HepG2 (cell line): ENCODE results near the gene LYSMD3. TPM values are rescaled to one million over a fixed set of nuclear protein-coding genes. Genes with fewer than 3 reads are reported as not detected.
A peak's percentile ranks its signal among the peaks of the same experiment; 100 is the strongest.

Experiments used
- ATAC-seq: fragments of 200-7000 bp; cut with Tn5 transposase; 3 replicates; pipeline ENCODE4 v1.9.1; 2020; ENCODE audit warnings: mild to moderate bottlenecking, moderate library complexity
- BruUV-seq: library from RNA; stranded (reverse); fragments of 400-500 nt; replicated peaks from 2 replicates; lab custom pipeline; 2021; lab: Mats Ljungman, UMichigan
- CTCF ChIA-PET: fragments of 300-600 bp; formaldehyde crosslinking; extraction: SDS; loops from one replicate; lab custom pipeline; 2021; ENCODE audit warnings: low total read pairs, inconsistent platforms, low intra/inter-chr PET ratio; lab: Yijun Ruan, JAX
- POLR2A ChIA-PET: fragments of 350-600 bp; sonication (Branson Sonifier 250); formaldehyde crosslinking; loops from one replicate; lab custom pipeline; 2020; ENCODE audit warnings: antibody characterized with exemption, inconsistent platforms; lab: Yijun Ruan, JAX
- DNase-seq: peaks from one replicate; pipeline ENCODE4 v3.0.0-alpha.2; 2015; ENCODE audit warnings: low spot score
- FAIRE-seq: peaks from 3 replicates; lab custom pipeline; 2011; peaks lifted over from hg19 to GRCh38; lab: Jason Lieb, UNC
- H2AFZ ChIP-seq: one replicate; pipeline ENCODE4 v1.6.1; 2011; ENCODE audit warnings: low read length, inconsistent platforms
- H3K27ac ChIP-seq: fragments of 300-600 bp; 3 replicates; pipeline ENCODE4 v1.8.0; 2011; ENCODE audit warnings: mixed run types, mild to moderate bottlenecking, mixed read lengths, low read length, inconsistent platforms; ENCODE audit not compliant: insufficient read depth; ENCODE audit errors: extremely low read length
- H3K27me3 ChIP-seq, 2 experiments: fragments of 200-600 bp in 1 of 2; 2 replicates in 1 of 2; 3 replicates in 1 of 2; pipeline versions ENCODE4 v1.6.0 to v1.8.0; 2011; ENCODE audit warnings: low read length in 2 of 2, mild to moderate bottlenecking in 2 of 2, moderate library complexity in 2 of 2, inconsistent platforms in 1 of 2; ENCODE audit not compliant: insufficient read depth in 2 of 2, control insufficient read depth in 1 of 2
- H3K36me3 ChIP-seq, 2 experiments: fragments of 200-600 bp in 1 of 2; replicated peaks in 1 of 2; 2 replicates in 1 of 2; 3 replicates in 1 of 2; pipeline versions ENCODE4 v1.5.1 to v1.8.0; 2011; ENCODE audit warnings: low read length in 2 of 2, inconsistent platforms in 1 of 2; ENCODE audit not compliant: insufficient read depth in 2 of 2, control insufficient read depth in 1 of 2
- H3K4me1 ChIP-seq: 2 replicates; pipeline ENCODE4 v1.5.1; 2012; ENCODE audit warnings: low read length, inconsistent platforms; ENCODE audit not compliant: insufficient read depth
- H3K4me2 ChIP-seq: 2 replicates; pipeline ENCODE4 v1.6.0; 2011; ENCODE audit warnings: low read depth, low read length, inconsistent platforms
- H3K4me3 ChIP-seq, 3 experiments: fragments of 200-600 bp in 1 of 3; sonication (generic), shearing (Covaris generic) in 1 of 3; replicated peaks in 1 of 3; 2 replicates each; pipeline ENCODE4 v1.5.1; 2011 to 2016; ENCODE audit warnings: low read length in 3 of 3, inconsistent platforms in 2 of 3, low read depth in 2 of 3, mild to moderate bottlenecking in 2 of 3, control low read depth in 1 of 3, mixed read lengths in 1 of 3; ENCODE audit not compliant: insufficient read depth in 1 of 3
- H3K79me2 ChIP-seq: one replicate; pipeline ENCODE4 v1.6.1; 2011; ENCODE audit warnings: low read length, inconsistent platforms; ENCODE audit not compliant: insufficient read depth
- H3K9ac ChIP-seq: 2 replicates; pipeline ENCODE4 v1.6.0; 2011; ENCODE audit warnings: mild to moderate bottlenecking, low read depth, low read length, inconsistent platforms; ENCODE audit not compliant: insufficient read depth
- H3K9me3 ChIP-seq: 2 replicates; pipeline ENCODE4 v1.5.1; 2012; ENCODE audit warnings: mild to moderate bottlenecking, low read length
- H4K20me1 ChIP-seq: 2 replicates; pipeline ENCODE4 v1.6.0; 2011; ENCODE audit warnings: inconsistent platforms, mild to moderate bottlenecking, low read length, moderate library complexity; ENCODE audit not compliant: insufficient read depth
- ATF7 ChIP-seq, 2 experiments: fragments of 450-650 bp in 1 of 2; sonication (generic) in 1 of 2; formaldehyde crosslinking in 1 of 2; IDR thresholded peaks; 2 replicates each; pipeline versions ENCODE4 v1.4.0 to v1.6.1; 2016 to 2020; ENCODE audit warnings: antibody characterized with exemption in 1 of 2, mild to moderate bottlenecking in 1 of 2, missing genetic modification reagents in 1 of 2
- GATAD1 ChIP-seq: IDR thresholded peaks from 2 replicates; pipeline ENCODE4 v1.6.1; 2016; ENCODE audit warnings: missing genetic modification reagents, missing compliant biosample characterization
- HOXA5 ChIP-seq: sonication (generic); formaldehyde crosslinking; IDR thresholded peaks from 2 replicates; pipeline ENCODE4 v1.4.0; 2020; ENCODE audit warnings: missing genetic modification reagents
- MIER3 ChIP-seq: IDR thresholded peaks from 2 replicates; pipeline ENCODE4 v1.6.1; 2016; ENCODE audit warnings: missing compliant biosample characterization, borderline replicate concordance
- MZF1 ChIP-seq: sonication (generic); formaldehyde crosslinking; IDR thresholded peaks from 2 replicates; pipeline ENCODE4 v1.8.1; 2023; ENCODE audit warnings: mild to moderate bottlenecking, missing genetic modification reagents, borderline replicate concordance
- TEAD3 ChIP-seq: optimal IDR thresholded peaks from 2 replicates; pipeline ENCODE3; 2016; ENCODE audit warnings: borderline replicate concordance
- ZNF724P ChIP-seq: sonication (generic); formaldehyde crosslinking; IDR thresholded peaks from 2 replicates; pipeline ENCODE4 v1.8.0; 2022; ENCODE audit warnings: missing genetic modification reagents, borderline replicate concordance
- WGBS: methylation state at CpG from one replicate; pipeline ENCODE4 v1.1.6; 2017; ENCODE audit warnings: low lambda C conversion rate; 5-methylcytosine and 5-hydroxymethylcytosine counted together
- in situ Hi-C: cut with HindIII; loops from 2 replicates; pipeline ENCODE4 v1.10.0; 2017; ENCODE audit warnings: low pct_unique_long_range_greater_than_20kb; ENCODE audit not compliant: extremely low pct_ligation_motif_present
- intact Hi-C: fragments of 100-400 bp; cut with micrococcal nuclease; formaldehyde crosslinking; loops from one replicate; pipeline ENCODE4 v1.10.0; 2022; ENCODE audit not compliant: unreplicated experiment
- polyA plus RNA-seq, 8 experiments: library from polyadenylated mRNA; depleted of rRNA in 3 of 8; stranded (reverse) in 7 of 8; unstranded in 1 of 8; fragments of >200 nt; fragmentation: Illumina TruSeq in 4 of 8; extraction: Trizol in 4 of 8; gene quantifications; 2 replicates each; pipeline versions ENCODE4 v1.2.1 to v1.2.3, GENCODE V29; 2011 to 2016; ENCODE audit warnings: low read depth in 4 of 8, missing spikeins in 1 of 8, mixed read lengths in 1 of 8; ENCODE audit not compliant: insufficient read depth in 1 of 8
- total RNA-seq, 5 experiments: library from RNA; depleted of rRNA; stranded (reverse); fragments of >200 nt; fragmentation: Illumina TruSeq; extraction: Trizol; gene quantifications; 2 replicates each; pipeline ENCODE4 v1.2.3, GENCODE V29; 2016; ENCODE audit warnings: low read depth in 1 of 5
- TF ChIP-seq, protein P1 (sequence below): sonication (generic); formaldehyde crosslinking; IDR thresholded peaks from 2 replicates; pipeline ENCODE4 v1.4.0; 2020; ENCODE audit warnings: missing genetic modification reagents
- TF ChIP-seq, protein P2 (sequence below): sonication (generic); formaldehyde crosslinking; IDR thresholded peaks from 2 replicates; pipeline ENCODE4 v1.4.0; 2020; ENCODE audit warnings: missing genetic modification reagents, mild to moderate bottlenecking, borderline replicate concordance
- TF ChIP-seq, protein P3 (sequence below): IDR thresholded peaks from 2 replicates; pipeline ENCODE4 v1.6.1; 2016; ENCODE audit warnings: mild to moderate bottlenecking
- TF ChIP-seq, protein P4 (sequence below): sonication (generic); formaldehyde crosslinking; IDR thresholded peaks from 2 replicates; pipeline ENCODE4 v1.8.0; 2022; ENCODE audit warnings: mild to moderate bottlenecking, missing genetic modification reagents; ENCODE audit not compliant: insufficient replicate concordance
- TF ChIP-seq, protein P5 (sequence below): sonication (generic); formaldehyde crosslinking; IDR thresholded peaks from 2 replicates; pipeline ENCODE4 v1.4.0; 2020; ENCODE audit warnings: missing genetic modification reagents, borderline replicate concordance

LYSMD3 gene
- total and polyA plus RNA-seq, 2 of the 13 experiments (the other 11 are each of a cell fraction or from before 2014, with no cell fraction given): 9.1 to 13.8 TPM

DNA sequence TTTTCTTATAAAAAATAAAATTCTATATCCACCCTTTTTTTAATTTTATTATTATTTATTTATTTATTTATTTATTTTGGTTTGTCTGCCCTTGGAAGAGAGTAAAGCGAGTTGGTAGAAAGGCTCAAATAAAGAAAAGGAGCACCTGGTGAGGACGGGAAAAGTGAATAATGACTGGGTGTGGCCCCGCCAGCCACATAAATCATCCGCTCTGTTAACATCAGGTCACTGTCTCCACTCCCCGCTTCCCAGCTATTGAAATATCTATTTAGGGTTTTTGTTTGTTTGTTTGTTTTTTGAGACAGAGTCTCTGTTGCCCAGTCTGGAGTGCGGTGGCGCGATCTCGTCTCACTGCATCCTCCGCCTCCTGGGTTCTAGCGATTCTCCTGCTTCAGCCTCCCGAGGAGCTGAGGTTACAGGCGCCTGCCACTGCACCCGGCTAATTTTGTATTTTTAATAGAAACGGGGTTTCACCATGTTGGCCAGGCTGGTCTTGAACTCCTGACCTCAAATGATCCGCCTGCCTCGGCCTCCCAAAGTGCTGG is 53.9 kb downstream of the LYSMD3 start:
- ChIA-PET POLR2A (interaction anchor here (1.2 to 3.4 kb wide), 4 partner anchors 9 to 65 kb away, joined by 3 to 39 read pairs (median 4); partner anchors contain the start of gene CETN3), CTCF (no interaction called here)
- Histone ChIP-seq H3K36me3 (no peaks in the 10 kb centered on the region), H3K79me2 (peaks cover 20% of the 10 kb centered on the region), H3K4me2 (peak overlapping the region; percentile 89), H2AFZ (peak overlapping the region; percentile 87), H3K27me3 (no peaks in the 10 kb centered on the region), H3K4me3 (peak overlapping the region; percentile 68 to 83 (median 81); a peak in 4 of 6 replicates), H4K20me1 (no peaks in the 10 kb centered on the region), H3K9me3 (no peaks in the 10 kb centered on the region), H3K9ac (no peak overlapping the region), H3K27ac (no peak overlapping the region), H3K4me1 (peaks cover 43% of the 10 kb centered on the region)
- FAIRE-seq: no peak
- DNase-seq: no peak
- intact Hi-C loops (loop anchor here (2.0 kb wide), 1 partner anchor 37 kb away; no protein-coding TSS in a partner anchor), in situ Hi-C loops (no loop called here)
- WGBS: 93% methylated on average over 17 of the region's 17 CpGs
- TSS peak; percentile 60 for BruUV-seq
- ATAC-seq: no peak
- no peak for TF ChIP-seq TEAD3 (CRISPR knock-in tag)
- no peak for TF ChIP-seq ZNF724P (CRISPR knock-in tag)
- TF ChIP-seq, protein P1, sequence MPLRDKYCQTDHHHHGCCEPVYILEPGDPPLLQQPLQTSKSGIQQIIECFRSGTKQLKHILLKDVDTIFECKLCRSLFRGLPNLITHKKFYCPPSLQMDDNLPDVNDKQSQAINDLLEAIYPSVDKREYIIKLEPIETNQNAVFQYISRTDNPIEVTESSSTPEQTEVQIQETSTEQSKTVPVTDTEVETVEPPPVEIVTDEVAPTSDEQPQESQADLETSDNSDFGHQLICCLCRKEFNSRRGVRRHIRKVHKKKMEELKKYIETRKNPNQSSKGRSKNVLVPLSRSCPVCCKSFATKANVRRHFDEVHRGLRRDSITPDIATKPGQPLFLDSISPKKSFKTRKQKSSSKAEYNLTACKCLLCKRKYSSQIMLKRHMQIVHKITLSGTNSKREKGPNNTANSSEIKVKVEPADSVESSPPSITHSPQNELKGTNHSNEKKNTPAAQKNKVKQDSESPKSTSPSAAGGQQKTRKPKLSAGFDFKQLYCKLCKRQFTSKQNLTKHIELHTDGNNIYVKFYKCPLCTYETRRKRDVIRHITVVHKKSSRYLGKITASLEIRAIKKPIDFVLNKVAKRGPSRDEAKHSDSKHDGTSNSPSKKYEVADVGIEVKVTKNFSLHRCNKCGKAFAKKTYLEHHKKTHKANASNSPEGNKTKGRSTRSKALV: no peak
- no peak for TF ChIP-seq MIER3 (CRISPR knock-in tag)
- no peak for TF ChIP-seq HOXA5 (CRISPR knock-in tag)
- TF ChIP-seq ATF7 (IDR thresholded peaks at IDR 0.05): no peak
- TF ChIP-seq ATF7 (CRISPR knock-in tag; IDR thresholded peaks at IDR 0.05): no peak
- TF ChIP-seq, protein P2, sequence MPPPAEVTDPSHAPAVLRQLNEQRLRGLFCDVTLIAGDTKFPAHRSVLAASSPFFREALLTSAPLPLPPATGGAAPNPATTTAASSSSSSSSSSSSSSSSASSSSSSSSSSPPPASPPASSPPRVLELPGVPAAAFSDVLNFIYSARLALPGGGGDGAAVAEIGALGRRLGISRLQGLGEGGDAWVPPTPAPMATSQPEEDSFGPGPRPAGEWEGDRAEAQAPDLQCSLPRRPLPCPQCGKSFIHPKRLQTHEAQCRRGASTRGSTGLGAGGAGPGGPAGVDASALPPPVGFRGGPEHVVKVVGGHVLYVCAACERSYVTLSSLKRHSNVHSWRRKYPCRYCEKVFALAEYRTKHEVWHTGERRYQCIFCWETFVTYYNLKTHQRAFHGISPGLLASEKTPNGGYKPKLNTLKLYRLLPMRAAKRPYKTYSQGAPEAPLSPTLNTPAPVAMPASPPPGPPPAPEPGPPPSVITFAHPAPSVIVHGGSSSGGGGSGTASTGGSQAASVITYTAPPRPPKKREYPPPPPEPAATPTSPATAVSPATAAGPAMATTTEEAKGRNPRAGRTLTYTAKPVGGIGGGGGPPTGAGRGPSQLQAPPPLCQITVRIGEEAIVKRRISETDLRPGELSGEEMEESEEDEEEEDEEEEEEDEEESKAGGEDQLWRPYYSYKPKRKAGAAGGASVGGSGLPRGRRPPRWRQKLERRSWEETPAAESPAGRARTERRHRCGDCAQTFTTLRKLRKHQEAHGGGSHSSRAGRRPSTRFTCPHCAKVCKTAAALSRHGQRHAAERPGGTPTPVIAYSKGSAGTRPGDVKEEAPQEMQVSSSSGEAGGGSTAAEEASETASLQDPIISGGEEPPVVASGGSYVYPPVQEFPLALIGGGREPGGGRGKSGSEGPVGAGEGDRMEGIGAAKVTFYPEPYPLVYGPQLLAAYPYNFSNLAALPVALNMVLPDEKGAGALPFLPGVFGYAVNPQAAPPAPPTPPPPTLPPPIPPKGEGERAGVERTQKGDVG (CRISPR knock-in tag): no peak
- TF ChIP-seq, protein P3, sequence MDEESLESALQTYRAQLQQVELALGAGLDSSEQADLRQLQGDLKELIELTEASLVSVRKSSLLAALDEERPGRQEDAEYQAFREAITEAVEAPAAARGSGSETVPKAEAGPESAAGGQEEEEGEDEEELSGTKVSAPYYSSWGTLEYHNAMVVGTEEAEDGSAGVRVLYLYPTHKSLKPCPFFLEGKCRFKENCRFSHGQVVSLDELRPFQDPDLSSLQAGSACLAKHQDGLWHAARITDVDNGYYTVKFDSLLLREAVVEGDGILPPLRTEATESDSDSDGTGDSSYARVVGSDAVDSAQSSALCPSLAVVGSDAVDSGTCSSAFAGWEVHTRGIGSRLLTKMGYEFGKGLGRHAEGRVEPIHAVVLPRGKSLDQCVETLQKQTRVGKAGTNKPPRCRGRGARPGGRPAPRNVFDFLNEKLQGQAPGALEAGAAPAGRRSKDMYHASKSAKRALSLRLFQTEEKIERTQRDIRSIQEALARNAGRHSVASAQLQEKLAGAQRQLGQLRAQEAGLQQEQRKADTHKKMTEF (CRISPR knock-in tag): no peak
- TF ChIP-seq GATAD1 (CRISPR knock-in tag): no peak
- TF ChIP-seq, protein P4, sequence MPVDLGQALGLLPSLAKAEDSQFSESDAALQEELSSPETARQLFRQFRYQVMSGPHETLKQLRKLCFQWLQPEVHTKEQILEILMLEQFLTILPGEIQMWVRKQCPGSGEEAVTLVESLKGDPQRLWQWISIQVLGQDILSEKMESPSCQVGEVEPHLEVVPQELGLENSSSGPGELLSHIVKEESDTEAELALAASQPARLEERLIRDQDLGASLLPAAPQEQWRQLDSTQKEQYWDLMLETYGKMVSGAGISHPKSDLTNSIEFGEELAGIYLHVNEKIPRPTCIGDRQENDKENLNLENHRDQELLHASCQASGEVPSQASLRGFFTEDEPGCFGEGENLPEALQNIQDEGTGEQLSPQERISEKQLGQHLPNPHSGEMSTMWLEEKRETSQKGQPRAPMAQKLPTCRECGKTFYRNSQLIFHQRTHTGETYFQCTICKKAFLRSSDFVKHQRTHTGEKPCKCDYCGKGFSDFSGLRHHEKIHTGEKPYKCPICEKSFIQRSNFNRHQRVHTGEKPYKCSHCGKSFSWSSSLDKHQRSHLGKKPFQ: no peak
- no peak for TF ChIP-seq MZF1 (CRISPR knock-in tag)
- TF ChIP-seq, protein P5, sequence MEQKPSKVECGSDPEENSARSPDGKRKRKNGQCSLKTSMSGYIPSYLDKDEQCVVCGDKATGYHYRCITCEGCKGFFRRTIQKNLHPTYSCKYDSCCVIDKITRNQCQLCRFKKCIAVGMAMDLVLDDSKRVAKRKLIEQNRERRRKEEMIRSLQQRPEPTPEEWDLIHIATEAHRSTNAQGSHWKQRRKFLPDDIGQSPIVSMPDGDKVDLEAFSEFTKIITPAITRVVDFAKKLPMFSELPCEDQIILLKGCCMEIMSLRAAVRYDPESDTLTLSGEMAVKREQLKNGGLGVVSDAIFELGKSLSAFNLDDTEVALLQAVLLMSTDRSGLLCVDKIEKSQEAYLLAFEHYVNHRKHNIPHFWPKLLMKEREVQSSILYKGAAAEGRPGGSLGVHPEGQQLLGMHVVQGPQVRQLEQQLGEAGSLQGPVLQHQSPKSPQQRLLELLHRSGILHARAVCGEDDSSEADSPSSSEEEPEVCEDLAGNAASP (CRISPR knock-in tag): no peak
